ENCODE measurements around the gene RTN4. TPM values are rescaled to one million over a fixed set of nuclear protein-coding genes. Genes with fewer than 3 reads are reported as not detected.

RTN4 gene
- total RNA-seq, 2 donors from 2014 or later: 237 to 280 TPM

- intact Hi-C loops (cut with DNase I, micrococcal nuclease): loop anchor here in 1 of 2 donors (5.0 kb wide), 1 partner anchor 118 kb away; no protein-coding TSS in a partner anchor
- ATAC-seq: peak; percentile 64
- DNase-seq: peak; percentile 92
These were observed 1.0 kb downstream of the RTN4 start for GRCh38 chr2:55049043-55049820.

GRCh38 chr2:55048508-55049042 lies 1.7 kb downstream of the RTN4 start:
- DNase-seq (peak; percentile 43 to 48), ATAC-seq (peak; percentile 15)
- intact Hi-C loops (cut with DNase I, micrococcal nuclease): loop anchor here in 1 of 2 donors (5.0 kb wide), 1 partner anchor 119 kb away; no protein-coding TSS in a partner anchor

GRCh38 chr2:55047677-55048299 lies 2.5 kb downstream of the RTN4 start:
- DNase-seq (peak in 1 of 2 donors; percentile 23), ATAC-seq (no peak)
- intact Hi-C loops (cut with DNase I, micrococcal nuclease): loop anchor here in 1 of 2 donors (5.0 kb wide), 1 partner anchor 120 kb away; no protein-coding TSS in a partner anchor

- DNase-seq (no peak), ATAC-seq (no peak)
- intact Hi-C loops (cut with DNase I, micrococcal nuclease): loop anchor here in 1 of 2 donors (5.0 kb wide), 1 partner anchor 122 kb away; no protein-coding TSS in a partner anchor
These were observed 4.5 kb downstream of the RTN4 start for GRCh38 chr2:55045780-55046179.

- intact Hi-C loops (cut with DNase I, micrococcal nuclease): no loop called here
- no peak for ATAC-seq
- no peak for DNase-seq
These were observed 6.4 kb downstream of the RTN4 start for GRCh38 chr2:55043841-55044240.

- ATAC-seq (no peak), DNase-seq (no peak)
- intact Hi-C loops (cut with DNase I, micrococcal nuclease): no loop called here
These were observed 11.8 kb downstream of the RTN4 start for GRCh38 chr2:55038428-55038827.

- ATAC-seq (no peak), DNase-seq (no peak)
- intact Hi-C loops (cut with DNase I, micrococcal nuclease): no loop called here
These were observed 14.5 kb downstream of the RTN4 start for GRCh38 chr2:55035716-55036115.

- intact Hi-C loops (cut with DNase I, micrococcal nuclease): no loop called here
- ATAC-seq: no peak
- DNase-seq: no peak
These were observed 16.3 kb downstream of the RTN4 start for GRCh38 chr2:55033921-55034320.

- no peak for ATAC-seq
- DNase-seq: no peak
- intact Hi-C loops (cut with DNase I, micrococcal nuclease): no loop called here
These were observed 17.0 kb downstream of the RTN4 start for GRCh38 chr2:55033076-55033742.

- peak; percentile 55 for ATAC-seq
- intact Hi-C loops (cut with DNase I, micrococcal nuclease): no loop called here
These were observed 18.7 kb downstream of the RTN4 start for GRCh38 chr2:55031505-55031904.

GRCh38 chr2:55030766-55031165 lies 19.5 kb downstream of the RTN4 start:
- intact Hi-C loops (cut with DNase I, micrococcal nuclease): no loop called here
- ATAC-seq (no peak), DNase-seq (no peak)

More at GRCh38 chr2:55031505-55031904, 18.7 kb downstream of the RTN4 start:
- no peak for DNase-seq

GRCh38 chr2:55029098-55029497 lies 21.2 kb downstream of the RTN4 start:
- DNase-seq: no peak
- no peak for ATAC-seq
- intact Hi-C loops (cut with DNase I, micrococcal nuclease): no loop called here

- DNase-seq (no peak), ATAC-seq (no peak)
- intact Hi-C loops (cut with DNase I, micrococcal nuclease): no loop called here
These were observed 23.0 kb downstream of the RTN4 start for GRCh38 chr2:55027226-55027625.

GRCh38 chr2:55026202-55026601 lies 24.0 kb downstream of the RTN4 start:
- peak; percentile 11 for ATAC-seq
- intact Hi-C loops (cut with DNase I, micrococcal nuclease): no loop called here
- no peak for DNase-seq

- DNase-seq (no peak), ATAC-seq (no peak)
- intact Hi-C loops (cut with DNase I, micrococcal nuclease): no loop called here
These were observed 24.6 kb downstream of the RTN4 start for GRCh38 chr2:55025627-55026026.

- intact Hi-C loops (cut with DNase I, micrococcal nuclease): no loop called here
- DNase-seq: no peak
- ATAC-seq: no peak
These were observed 25.2 kb downstream of the RTN4 start for GRCh38 chr2:55025082-55025481.

GRCh38 chr2:55022476-55022875 lies 27.8 kb downstream of the RTN4 start:
- intact Hi-C loops (cut with DNase I, micrococcal nuclease): no loop called here
- ATAC-seq (peak; percentile 62), DNase-seq (no peak)

GRCh38 chr2:55019526-55020258 lies 30.6 kb downstream of the RTN4 start:
- DNase-seq (no peak), ATAC-seq (no peak)
- intact Hi-C loops (cut with DNase I, micrococcal nuclease): loop anchor here in 1 of 2 donors (5.0 kb wide), 1 partner anchor 153 kb away; no protein-coding TSS in a partner anchor

GRCh38 chr2:55018619-55019018 lies 31.6 kb downstream of the RTN4 start:
- no peak for DNase-seq
- ATAC-seq: no peak
- intact Hi-C loops (cut with DNase I, micrococcal nuclease): loop anchor here in 1 of 2 donors (5.0 kb wide), 1 partner anchor 154 kb away; no protein-coding TSS in a partner anchor

Measured in left colon (tissue), 2 donors.